ENCODE measurements around the gene HPX.

HPX gene

DNA sequence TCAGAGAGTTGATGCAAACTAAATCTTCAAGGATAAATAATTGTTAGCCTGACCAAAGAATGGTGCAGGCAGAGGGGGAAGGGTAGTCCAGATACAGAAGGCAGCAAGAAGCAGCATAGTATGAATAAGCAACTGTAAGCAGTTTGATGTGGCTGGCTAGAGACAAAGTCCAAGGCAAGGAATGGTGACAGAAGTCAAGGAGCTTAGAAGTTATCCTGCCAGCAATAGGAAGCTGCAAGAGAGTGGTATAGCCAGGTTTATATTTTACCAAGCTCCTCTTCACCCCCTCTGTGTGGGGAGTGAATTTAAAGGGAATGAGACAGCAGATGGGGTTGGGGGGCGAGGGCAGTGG, 18.3 kb upstream of the HPX start:
- DNase-seq (ENCODE audit: low spot score) = no peak

DNA sequence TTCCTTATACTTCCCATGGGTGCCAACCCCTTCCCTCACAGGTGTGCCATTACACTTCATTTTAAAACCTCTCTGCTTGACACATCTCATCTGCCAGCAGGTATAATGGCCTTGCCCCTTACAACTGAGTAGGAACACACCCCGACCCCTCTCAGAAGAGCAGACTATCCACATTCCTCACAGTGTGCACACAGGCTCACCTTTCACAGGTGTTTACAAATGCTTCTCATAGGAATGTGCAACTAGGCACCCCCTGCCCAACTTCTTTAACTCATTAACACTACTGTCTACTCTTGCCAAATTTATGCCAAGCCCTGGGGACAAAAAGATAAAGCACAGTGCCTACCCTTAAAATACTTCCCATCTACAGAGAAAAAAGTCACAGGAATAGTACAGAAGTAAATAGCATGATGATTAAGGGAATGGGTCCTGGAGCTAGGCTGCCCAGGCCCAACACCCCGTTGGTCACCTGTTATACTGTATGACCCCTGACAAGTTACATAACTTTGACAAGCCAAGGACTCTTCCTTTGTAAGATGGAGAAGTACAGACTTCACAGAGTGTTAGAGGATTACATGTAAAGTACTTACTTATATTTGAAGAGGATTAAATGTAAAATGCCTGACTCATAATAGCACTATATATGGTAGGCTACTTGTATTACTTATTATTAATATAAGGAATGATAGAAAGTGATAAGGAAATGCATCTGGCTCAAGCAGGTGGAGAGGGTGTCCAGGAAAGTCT, 17.7 kb upstream of the HPX start:
- DNase-seq (ENCODE audit: low spot score) = no peak

DNA sequence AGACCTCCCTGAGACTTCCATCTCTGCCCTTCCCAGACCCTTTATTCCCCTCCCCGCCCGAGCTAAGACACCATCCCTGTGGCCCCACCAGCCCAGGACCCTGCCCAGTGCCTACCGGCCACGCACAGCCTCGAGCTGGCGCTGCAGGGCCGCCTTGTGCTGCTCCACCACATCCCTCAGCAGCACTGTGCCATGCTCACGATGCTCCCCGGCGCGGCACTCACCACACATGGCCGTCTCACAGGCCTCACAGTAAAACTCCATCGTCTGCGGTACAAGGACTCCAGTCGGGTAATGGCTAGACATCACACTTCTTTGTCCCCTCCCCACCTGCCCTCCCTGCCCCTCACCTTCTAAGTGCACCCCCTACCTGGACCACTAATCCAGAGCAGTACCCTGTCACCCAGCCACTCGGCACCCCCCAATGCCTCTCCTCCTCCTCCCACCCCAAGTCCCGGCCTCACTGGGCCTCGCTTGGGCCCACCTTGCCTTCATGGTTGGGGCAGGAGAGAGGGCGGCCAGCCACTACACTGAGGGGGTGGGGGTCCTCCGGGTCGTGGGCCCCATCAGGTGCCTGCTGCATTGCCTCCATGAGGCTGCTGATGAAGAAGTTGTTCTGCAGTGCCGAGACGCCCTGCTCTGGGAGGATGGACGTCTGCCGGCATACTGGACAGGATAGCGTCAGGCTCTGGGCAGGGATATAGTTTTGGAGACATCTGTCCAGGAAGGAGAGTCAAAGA, 17.0 kb upstream of the HPX start:
- no peak for DNase-seq (ENCODE audit: low spot score)

DNA sequence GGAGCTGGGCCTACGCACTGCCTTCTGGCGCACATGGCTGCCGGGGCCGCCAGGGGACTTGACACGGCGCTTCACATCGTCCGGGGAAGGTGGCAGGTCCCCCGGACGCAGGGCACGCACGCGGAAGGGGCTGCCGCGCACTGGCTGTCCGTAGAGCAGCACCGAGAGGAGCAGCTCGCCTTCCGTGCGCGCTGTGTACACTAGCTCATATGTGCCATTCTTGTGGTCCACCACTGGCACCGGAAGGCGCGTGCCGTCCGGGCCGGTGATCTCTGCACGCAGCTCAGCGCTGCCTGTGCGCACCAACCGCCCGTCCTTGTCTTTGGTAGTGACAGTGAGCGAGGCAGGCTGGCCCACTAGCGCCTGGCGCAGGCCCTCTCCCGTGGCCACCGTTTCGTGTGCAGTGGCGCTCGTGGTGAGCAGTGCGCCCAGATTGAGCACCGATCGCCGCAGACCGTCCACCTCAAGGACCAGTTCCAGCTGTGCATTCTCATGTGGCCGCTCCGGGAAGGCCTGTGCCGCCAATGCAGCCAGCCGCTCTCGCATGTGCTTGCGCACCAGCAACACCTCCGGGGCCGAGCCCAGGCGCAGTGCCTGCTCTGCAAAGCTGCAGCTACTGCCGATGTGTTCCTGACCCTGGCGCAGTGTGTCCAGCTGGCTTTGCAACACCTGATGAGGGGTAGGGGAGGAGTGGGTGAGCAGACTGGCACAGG, 15.7 kb upstream of the HPX start:
- DNase-seq (ENCODE audit: low spot score) = no peak

DNA sequence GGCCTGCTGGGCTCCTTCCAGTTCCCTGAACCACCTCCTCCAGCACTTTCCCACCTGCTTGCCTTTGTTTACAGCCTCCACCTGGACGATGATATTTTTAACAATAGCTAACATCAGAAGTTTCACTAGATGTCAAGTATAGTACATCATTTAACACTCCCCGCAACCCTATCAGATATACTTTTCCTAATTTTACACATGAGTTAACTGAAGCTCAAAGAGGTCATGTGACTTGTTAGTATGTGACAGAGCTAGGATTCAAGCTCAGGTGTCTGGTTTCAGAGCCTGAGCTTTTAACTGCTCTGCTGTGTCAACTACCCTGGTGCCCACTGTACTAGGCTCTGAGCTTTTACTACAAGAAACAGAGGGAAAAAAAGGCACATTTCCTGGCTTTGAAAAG, 14.3 kb upstream of the HPX start:
- DNase-seq (ENCODE audit: low spot score) = no peak

DNA sequence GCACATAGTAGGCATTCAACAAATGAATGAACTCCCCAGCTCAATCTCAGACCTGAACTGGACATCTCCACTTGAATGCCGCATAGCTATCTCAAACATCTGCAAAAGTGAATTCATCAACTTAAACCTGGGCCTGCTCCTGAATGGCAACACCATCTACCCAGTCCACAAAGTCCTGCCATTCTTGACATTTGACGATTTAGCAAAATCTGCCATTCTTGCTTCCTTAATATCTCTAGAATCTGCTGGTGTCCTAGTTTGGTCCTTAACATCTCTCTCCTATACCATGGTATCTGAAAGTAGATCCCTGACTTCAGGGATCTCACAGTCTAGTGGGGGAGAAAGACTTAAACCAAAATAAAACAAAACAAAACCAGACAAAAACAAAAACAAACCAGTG, 12.4 kb upstream of the HPX start:
- no peak for DNase-seq (ENCODE audit: low spot score)

DNA sequence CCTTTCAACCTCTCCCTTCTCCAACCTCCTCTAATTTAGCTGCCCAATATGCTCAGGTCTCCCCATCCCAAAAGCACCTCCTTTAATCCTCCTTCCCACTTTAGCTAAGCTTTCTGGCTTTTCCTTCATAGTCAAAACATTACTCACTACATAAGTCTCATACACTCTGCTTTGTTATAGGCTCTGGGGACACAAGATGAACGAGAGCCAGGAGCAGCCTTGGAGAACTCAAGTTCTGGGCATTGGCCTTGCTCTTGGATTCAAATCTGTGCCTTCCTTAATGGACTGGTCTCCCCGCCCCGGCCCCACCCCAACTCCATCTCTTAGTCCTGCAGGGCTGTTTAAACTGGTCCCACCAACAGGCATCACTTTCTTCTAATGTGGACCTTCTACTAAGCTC, 11.4 kb upstream of the HPX start:
- DNase-seq (ENCODE audit: low spot score) = no peak

DNA sequence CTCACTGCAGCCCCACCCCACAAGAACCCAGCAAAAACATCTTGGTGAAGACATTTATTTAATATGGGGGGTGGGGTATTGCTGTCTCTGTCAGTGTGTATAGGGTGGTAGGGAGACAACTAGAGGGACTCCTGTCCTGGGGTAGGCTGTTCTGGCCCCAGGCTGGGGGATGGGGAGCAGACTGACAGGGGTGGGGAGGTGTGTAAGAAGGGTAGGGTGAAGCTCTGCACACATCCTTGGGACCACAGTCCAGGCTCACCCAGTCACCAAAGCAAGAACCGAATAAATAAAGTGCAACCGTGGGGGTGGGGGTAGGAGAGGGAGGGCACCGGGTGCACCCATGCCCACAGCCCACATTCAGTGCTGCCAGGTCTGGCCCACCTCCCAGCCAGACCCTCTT, 7.8 kb upstream of the HPX start:
- DNase-seq (ENCODE audit: low spot score) = no peak

DNA sequence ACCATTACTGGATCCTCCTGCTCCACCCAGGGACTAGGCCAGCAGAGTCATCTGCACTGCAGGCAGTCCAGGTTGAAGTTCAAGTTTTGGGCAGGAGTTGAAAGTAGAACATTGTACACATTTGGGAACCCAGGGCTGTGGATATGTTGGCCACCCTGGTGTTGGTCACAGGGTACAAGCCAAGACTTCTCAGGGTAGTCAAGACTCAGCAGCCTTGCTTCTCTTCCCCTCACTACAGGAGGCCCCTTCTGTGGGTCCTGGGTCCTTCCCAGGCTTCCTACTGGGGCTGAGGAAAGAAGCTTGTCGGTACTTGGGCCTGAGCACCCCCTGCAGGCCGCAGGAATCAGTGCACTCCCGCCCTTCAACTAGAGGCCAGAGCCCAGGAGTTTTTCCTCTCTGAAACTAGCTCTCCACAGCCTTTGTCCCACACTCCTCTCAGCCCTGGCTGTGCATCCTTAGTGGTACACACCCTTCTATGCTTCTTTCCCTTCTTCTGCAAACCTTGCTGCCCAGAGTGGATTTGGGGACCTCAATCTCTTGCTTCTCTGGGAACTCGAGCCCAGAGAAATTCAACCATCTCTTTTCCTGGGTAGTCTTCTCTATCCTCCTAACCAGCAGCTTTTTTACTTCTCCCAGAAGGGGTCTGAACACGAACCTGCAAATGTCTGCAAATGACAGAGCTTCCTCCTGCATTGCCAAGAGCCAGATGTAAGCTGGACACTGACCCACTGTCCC, 2.6 kb upstream of the HPX start:
- DNase-seq (ENCODE audit: low spot score) = peak; percentile 68

DNA sequence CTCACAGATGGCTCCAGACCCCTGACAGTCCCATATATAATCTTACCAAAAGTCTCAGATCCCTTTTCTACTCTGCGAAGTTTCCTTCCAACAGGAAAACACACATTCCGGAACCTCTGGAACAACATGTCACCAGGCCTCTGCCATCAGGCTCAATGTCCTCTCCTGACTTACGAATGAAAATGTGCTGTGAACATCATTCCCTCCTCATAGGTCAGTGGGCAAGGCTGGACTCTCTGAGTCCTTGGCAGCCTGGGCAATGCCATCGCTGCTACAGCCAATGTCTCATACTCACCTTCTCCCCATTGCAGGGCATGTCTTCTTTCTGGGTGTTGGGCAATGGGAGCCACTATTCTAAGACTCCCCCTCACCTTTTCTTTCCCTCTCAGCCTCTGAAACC, 1.7 kb upstream of the HPX start:
- DNase-seq (ENCODE audit: low spot score) = no peak

DNA sequence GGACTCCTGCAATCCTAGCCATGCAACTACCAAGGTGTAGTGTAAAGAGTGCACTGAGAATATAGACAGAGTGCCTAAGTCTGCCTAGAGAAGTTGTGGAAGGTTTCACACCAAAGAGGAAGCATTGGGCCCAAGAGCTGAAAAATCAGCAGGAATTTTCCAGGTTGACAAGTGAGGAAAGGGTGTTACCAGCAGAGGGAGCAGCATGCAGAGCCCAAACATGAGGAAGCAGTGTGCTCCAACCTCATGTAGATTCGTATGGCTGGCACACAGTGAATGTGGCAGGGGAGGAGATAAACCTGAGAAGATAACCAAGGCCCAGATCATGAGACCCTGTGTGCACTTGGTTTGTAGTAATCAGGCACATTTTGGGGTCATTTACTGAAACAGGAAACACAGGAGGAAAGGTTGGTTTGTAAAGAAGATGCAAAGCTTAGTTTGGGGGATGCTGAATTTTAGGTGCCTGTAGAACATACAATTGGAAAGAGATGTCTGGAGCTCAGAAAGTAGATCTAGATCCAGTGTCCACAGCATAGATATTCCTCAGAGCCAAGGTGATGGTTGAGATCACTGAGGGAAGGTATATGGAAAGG, 1.7 kb downstream of the HPX start:
- peak; percentile 82 for DNase-seq (ENCODE audit: low spot score)

DNA sequence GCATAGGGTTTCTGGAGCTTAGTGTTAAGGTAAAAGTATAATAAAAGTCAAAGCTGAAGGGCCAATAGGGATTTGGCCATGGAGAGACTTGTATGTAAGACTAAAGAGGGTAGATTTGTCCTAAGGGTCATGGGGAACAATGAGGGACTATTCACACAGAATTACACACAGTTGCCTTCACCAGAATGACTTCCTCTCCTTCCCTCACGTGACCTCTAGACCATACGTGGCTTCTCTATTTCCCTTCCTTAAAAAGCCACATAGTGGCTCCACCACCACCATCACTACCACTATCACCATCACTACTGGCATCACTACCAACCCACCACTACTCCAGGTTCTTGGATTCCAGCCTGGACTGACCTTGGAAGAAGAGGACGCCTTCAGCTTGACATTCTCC, 2.8 kb downstream of the HPX start:
- DNase-seq (ENCODE audit: low spot score) = no peak

DNA sequence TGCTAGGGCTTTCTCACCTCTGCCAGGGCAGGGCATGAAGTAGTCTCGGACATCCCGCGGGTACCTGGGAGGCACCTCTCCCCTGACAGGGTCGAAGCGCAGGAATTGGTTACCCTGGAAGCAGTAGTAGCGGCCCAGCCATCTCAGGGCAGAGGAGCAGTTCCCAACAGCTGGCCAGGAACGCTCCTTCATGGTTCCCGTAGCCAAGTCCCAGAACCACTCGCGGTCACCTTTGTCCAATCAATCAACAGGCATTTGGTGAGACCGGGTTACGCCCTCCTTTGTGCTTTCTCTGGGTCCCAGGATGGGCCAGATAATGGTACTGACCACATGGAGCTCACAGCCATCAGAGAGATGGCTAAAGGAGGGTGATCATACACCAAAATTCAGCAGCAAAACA, 3.4 kb downstream of the HPX start:
- DNase-seq (ENCODE audit: low spot score) = no peak

DNA sequence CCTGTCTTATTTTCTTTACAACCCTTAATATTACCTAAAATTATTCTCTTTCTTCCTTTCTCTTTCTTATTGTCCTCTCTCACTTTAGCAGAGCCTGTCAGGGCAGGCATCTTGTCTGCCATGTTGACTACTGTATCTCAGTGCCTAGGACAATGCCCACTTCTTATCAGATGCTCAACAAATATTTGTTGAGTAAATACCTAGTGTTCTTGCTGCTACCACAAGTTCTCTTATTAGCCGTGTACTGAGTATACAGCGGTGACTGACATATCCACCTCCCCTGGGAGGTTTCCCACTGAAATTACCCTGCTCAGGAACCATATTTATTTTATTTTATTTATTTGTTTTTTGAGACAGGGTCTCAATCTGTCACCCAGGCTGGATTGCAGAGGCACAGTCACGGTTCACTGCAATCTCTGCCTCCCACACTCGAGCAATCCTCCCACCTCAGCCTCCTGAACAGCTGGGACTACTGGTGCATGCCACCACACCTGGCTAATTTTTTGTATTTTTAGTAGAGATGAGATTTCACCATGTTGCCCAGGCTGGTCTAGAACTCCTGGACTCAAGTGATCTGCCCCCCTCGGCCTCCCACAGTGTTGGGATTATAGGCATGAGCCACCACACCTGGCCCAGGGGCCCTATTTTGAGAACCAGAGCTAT, 6.7 kb downstream of the HPX start:
- no peak for DNase-seq (ENCODE audit: low spot score)

DNA sequence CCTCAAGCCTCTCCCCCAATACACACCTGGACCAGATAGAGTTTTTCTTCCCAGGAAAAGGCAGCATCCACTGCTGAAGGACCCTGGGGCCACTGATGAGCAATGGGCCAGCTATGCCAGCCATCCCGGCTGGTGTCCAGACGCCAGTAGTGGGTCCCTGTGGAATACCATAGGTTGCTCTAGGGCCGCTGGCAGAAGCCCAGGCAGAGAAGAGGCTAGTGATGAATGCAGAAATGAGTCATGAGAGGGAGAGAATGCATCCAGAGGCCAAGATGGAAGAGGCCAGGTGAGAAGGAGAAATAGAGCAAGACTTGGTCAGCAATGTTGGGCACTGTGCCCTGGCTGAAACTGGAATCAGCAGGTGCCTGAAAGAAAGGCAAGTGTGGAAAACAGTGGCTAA, 8.9 kb downstream of the HPX start:
- no peak for DNase-seq (ENCODE audit: low spot score)

DNA sequence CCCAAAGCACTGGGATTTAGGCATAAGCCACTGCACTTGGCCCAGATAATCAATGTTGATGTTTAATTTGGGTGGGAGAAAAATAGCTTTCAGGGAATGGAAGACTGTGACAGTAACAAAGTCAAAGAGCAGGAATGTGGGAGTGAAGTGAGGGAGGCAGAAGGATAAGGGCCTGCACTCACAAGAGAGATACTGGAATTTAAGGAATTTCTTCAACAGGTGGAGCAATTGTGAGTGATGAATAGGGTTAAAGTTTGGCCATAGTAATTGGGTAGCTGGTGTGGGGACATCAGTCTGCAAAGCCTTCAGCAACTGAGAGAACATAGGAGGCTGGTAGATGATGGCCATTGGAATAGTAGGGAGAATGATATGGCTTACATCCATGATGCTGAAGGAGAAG, 13.3 kb downstream of the HPX start:
- no peak for DNase-seq (ENCODE audit: low spot score)

DNA sequence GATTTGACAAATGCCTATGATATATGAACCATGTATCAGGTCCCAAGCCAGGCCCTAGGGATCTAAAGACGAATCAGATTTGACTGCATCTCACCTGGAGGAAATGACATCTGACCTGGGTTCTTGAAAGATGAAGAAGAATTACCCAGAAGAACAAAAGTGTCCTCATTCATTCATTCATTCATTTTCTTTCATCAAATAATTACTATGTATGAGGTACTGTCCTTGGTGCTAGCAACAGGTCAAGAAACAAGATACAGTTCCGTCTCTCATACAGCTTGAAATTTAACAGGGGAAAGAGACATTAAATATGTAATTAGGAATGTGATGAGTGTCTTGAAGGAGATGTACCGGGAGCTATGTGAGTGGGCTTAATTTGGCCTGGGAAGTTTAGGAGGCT, 20.1 kb downstream of the HPX start:
- DNase-seq (ENCODE audit: low spot score) = no peak

DNA sequence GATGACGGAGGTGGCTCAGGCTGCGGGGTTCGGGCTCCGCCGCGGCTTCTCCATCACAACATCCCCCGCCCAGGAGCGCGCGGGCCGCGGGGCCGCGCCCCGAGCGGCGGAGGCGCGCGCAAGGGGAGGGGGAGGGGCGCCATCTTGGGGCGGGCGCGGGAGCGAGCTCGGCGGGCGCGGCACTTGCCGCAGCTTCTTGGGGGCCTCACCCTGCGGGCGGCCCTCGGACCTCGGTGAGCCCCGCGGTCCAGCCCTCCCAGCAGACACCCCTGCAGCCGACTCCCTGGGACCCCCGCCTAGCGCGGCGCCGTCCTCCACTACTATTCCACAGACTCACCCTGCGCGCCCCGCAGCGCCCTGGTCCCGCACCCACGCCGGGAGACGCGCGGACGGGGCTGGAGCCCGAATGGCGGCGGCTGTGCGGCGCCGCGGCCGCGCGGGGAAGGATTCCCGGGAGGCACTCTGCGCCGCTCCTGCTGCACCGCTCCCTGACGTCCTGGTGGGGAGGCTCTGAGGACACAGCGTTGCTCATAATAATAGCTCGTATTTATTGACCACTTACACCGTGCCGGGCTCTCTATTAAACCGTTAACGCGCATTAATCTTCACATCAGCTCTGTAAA, 21.7 kb downstream of the HPX start, which contains the start of gene APBB1:
TSS of gene APBB1 (minus strand) at position 86 of the 623 bp plus-strand sequence. CDS start 7,747 bp downstream, outside the sequence.
- peak; percentile 64 for DNase-seq (ENCODE audit: low spot score)

DNA sequence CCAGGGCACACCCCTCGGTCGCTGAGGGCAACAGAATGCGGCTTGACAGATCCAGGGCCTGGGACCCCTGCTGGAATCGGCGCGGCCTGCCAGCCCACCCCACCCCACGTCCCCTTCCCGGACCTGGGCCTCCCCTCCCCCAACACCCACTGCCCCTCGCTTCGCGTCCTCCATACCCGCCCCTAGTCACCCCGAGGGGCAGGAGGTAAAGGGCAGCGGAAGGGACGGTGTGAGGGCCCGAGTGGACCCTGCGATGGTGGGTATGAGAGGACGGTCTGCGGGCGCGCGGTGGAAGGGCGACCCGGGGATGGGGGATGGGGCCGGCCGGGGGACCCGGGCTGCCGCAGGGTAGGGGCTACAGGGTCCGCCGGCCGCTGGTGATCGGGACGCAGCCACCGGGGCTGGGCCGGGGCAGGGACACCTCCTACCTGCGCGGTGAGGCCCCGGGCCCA, 22.2 kb downstream of the HPX start:
- DNase-seq (ENCODE audit: low spot score) = no peak

DNA sequence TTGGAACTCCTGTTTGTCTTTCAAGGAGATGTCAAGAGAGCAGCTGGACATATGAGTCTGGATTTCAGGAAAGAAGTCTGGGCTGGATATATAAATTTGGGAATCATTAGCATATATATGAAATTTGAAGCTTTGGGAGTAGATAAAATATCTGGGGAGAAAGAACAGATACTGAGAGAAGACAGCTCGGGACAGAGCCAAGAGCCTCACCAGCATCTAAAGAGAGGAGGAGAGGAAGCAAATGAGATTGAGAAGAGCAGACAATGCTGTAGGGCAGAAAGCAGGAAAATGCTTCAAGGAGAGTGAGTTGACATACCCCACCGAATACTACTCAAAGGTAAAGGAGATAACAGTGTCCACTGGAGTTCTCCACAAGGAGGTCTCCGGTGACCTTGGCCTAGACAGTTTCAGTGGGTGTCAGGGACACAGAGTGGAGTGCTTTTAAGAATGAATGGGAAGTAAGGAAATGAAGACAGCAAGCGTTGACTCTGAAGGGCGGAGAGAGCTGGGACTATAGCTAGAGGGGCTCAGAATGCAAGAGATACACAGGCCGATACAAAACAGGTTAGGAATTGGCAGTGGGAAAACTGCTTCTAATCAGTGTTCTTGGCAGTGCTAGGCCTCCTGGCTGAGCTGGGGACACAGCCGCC, 22.8 kb downstream of the HPX start:
- no peak for DNase-seq (ENCODE audit: low spot score)
